A549 treated with CORT108297 at 1 μM for 4 hours (cell line): Measurements from ENCODE around the gene TRAPPC12. TPM values are rescaled to one million over a fixed set of nuclear protein-coding genes. Genes with fewer than 3 reads are reported as not detected.

Source experiments
- total RNA-seq: library from RNA; stranded (reverse); fragments of 200-300 nt; extraction: Qiagen RNA extraction; gene quantifications from 5 replicates; pipeline ENCODE4 v1.2.3, GENCODE V29; 2022

The TRAPPC12 gene
- 49.8 to 73.3 TPM (median 67.6 TPM) in 5 replicates for total RNA-seq

GRCh38 chr2:3379647-3380534, at the start of gene TRAPPC12:
TSS of gene TRAPPC12 (plus strand) at chr2:3379694. CDS start at chr2:3387624, 7,930 bp downstream.

GRCh38 chr2:3377612-3378432, 1.7 kb upstream of the TRAPPC12 start, which contains the start of gene EIPR1:
TSS of gene EIPR1 (minus strand) at chr2:3377818. CDS start at chr2:3377689, 129 bp downstream.

GRCh38 chr2:3519255-3520205, 140.0 kb downstream of the TRAPPC12 start, which contains the start of gene ADI1:
TSS of gene ADI1 (minus strand) at chr2:3519531. CDS start at chr2:3519487, 44 bp downstream.

Other genes with a start within 250 kb of the TRAPPC12 start
- gene EIPR1, start 1.9 kb upstream of the TRAPPC12 start, total RNA-seq = 41.5 to 42.0 TPM (median 41.6 TPM) in 5 replicates
- 53.1 to 64.3 TPM (median 54.6 TPM) in 5 replicates for gene ADI1, start 139.8 kb downstream of the TRAPPC12 start, total RNA-seq
- 45.7 to 58.0 TPM (median 52.0 TPM) in 5 replicates for gene RNASEH1, start 178.6 kb downstream of the TRAPPC12 start, total RNA-seq
- gene RPS7, start 195.6 kb downstream of the TRAPPC12 start, total RNA-seq = 2,916 to 4,264 TPM (median 2,985 TPM) in 5 replicates
- gene COLEC11, start 215.4 kb downstream of the TRAPPC12 start, total RNA-seq = 0.50 to 0.62 TPM (median 0.55 TPM) in 5 replicates